Neural cell (in vitro differentiated cells): ENCODE data around the gene ARMCX1. TPM values are rescaled to one million over a fixed set of nuclear protein-coding genes. Genes with fewer than 3 reads are reported as not detected.
"Not testable (repeated sequence)": the region's sequence is repeated elsewhere in the genome, so short reads cannot be mapped to it uniquely, and the experiment has no call there.

Source experiments
- H2AFZ ChIP-seq: fragments of 200-600, 300-800 bp; sonication (generic), shearing (Covaris generic); 2 replicates; pipeline ENCODE4 v1.6.0; 2014; ENCODE audit warnings: low read depth, mild to moderate bottlenecking, antibody characterized with exemption, low read length, moderate library complexity
- H3F3A ChIP-seq: fragments of 200-600 bp; shearing (Covaris generic); 2 replicates; pipeline ENCODE4 v1.6.1; 2016; ENCODE audit warnings: mild to moderate bottlenecking, moderate library complexity, mixed read lengths, antibody characterized with exemption, low read length; ENCODE audit not compliant: insufficient read depth, poor library complexity, severe bottlenecking
- H3K27ac ChIP-seq: fragments of 200-600, 300-800 bp; sonication (generic), shearing (Covaris generic); 2 replicates; pipeline ENCODE4 v1.5.1; 2014; ENCODE audit warnings: mild to moderate bottlenecking, low read length, moderate library complexity
- H3K27me3 ChIP-seq: fragments of 300-800, 200-600 bp; sonication (generic), shearing (Covaris generic); 2 replicates; pipeline ENCODE4 v1.6.0; 2014; ENCODE audit warnings: mild to moderate bottlenecking, low read depth, low read length, moderate library complexity; ENCODE audit not compliant: insufficient read depth
- H3K36me3 ChIP-seq: fragments of 300-800, 200-600 bp; sonication (generic), shearing (Covaris generic); 2 replicates; pipeline ENCODE4 v1.5.1; 2014; ENCODE audit warnings: mild to moderate bottlenecking, antibody characterized with exemption, low read length, moderate library complexity; ENCODE audit not compliant: insufficient read depth
- H3K4me2 ChIP-seq: fragments of 300-800, 200-600 bp; sonication (generic), shearing (Covaris generic); 2 replicates; pipeline ENCODE4 v1.6.0; 2014; ENCODE audit warnings: mild to moderate bottlenecking, low read length
- H3K4me3 ChIP-seq: fragments of 300-800, 200-600 bp; sonication (generic), shearing (Covaris generic); 2 replicates; pipeline ENCODE4 v1.5.1; 2014; ENCODE audit warnings: mild to moderate bottlenecking, low read length, moderate library complexity
- H3K79me2 ChIP-seq: fragments of 200-600 bp; shearing (Covaris generic); replicated peaks from 2 replicates; pipeline ENCODE4 v1.6.0; 2014; ENCODE audit warnings: mild to moderate bottlenecking, low read length, moderate library complexity; ENCODE audit not compliant: insufficient read depth
- H3K9ac ChIP-seq: fragments of 300-800, 200-600 bp; sonication (generic), shearing (Covaris generic); 2 replicates; pipeline ENCODE4 v1.6.1; 2016; ENCODE audit warnings: mild to moderate bottlenecking, low read length, mixed read lengths
- H3K9me2 ChIP-seq: fragments of 200-600 bp; shearing (Covaris generic); 2 replicates; pipeline ENCODE4 v1.6.1; 2016; ENCODE audit warnings: mild to moderate bottlenecking, low read length, mixed read lengths; ENCODE audit not compliant: insufficient read depth
- H3K9me3 ChIP-seq: fragments of 200-600, 300-800 bp; sonication (generic), shearing (Covaris generic); 2 replicates; pipeline ENCODE4 v1.6.1; 2016; ENCODE audit warnings: mild to moderate bottlenecking, mixed run types, low read length, moderate library complexity, mixed read lengths
- H4K20me1 ChIP-seq: fragments of 200-600 bp; shearing (Covaris generic); 2 replicates; pipeline ENCODE4 v1.6.1; 2016; ENCODE audit warnings: mild to moderate bottlenecking, mixed run types; ENCODE audit not compliant: insufficient read depth
- EP300 ChIP-seq: fragments of 450-650 bp; conservative IDR thresholded peaks from 2 replicates; pipeline ENCODE4 v1.6.1; 2014; ENCODE audit warnings: antibody characterized with exemption, mild to moderate bottlenecking, moderate library complexity; ENCODE audit not compliant: poor library complexity, severe bottlenecking
- EZH2 ChIP-seq: fragments of 200-600, 300-800 bp; shearing (Covaris generic), sonication (generic); IDR thresholded peaks from 2 replicates; pipeline ENCODE4 v1.6.1; 2014; ENCODE audit warnings: antibody characterized with exemption, low read length, borderline replicate concordance, mild to moderate bottlenecking; ENCODE audit not compliant: insufficient read depth, poor library complexity, severe bottlenecking
- MXI1 ChIP-seq: fragments of 450-650 bp; conservative IDR thresholded peaks from 2 replicates; pipeline ENCODE4 v1.6.1; 2014; ENCODE audit warnings: antibody characterized with exemption, mild to moderate bottlenecking; ENCODE audit not compliant: poor library complexity, severe bottlenecking
- POLR2AphosphoS5 ChIP-seq: IDR thresholded peaks from 2 replicates; pipeline ENCODE4 v1.6.1; 2012
- RAD21 ChIP-seq: fragments of 450-650 bp; conservative IDR thresholded peaks from 2 replicates; pipeline ENCODE4 v1.6.1; 2014; ENCODE audit warnings: antibody characterized with exemption, mild to moderate bottlenecking, moderate library complexity
- SMC3 ChIP-seq: fragments of 450-650 bp; conservative IDR thresholded peaks from 2 replicates; pipeline ENCODE4 v1.6.1; 2014; ENCODE audit warnings: antibody characterized with exemption, mild to moderate bottlenecking, moderate library complexity; ENCODE audit not compliant: poor library complexity
- TAF1 ChIP-seq: IDR thresholded peaks from 2 replicates; pipeline ENCODE4 v1.6.1; 2012; ENCODE audit warnings: low read depth
- polyA minus RNA-seq: library from RNA; depleted of rRNA, polyadenylated mRNA; stranded (reverse); fragments of >200 nt; gene quantifications from 2 replicates; pipeline ENCODE4 v1.2.3, GENCODE V29; 2014
- polyA plus RNA-seq: library from polyadenylated mRNA; depleted of rRNA; stranded (reverse); fragments of >200 nt; gene quantifications from 2 replicates; pipeline ENCODE4 v1.2.3, GENCODE V29; 2014
- TF ChIP-seq, protein P1 (sequence below): fragments of 450-650 bp; IDR thresholded peaks from 2 replicates; pipeline ENCODE4 v1.5.1; 2014; ENCODE audit warnings: antibody characterized with exemption, mild to moderate bottlenecking, moderate library complexity; ENCODE audit not compliant: poor library complexity, severe bottlenecking
- TF ChIP-seq, protein P2 (sequence below): IDR thresholded peaks from 2 replicates; pipeline ENCODE4 v1.6.1; 2012; ENCODE audit warnings: borderline replicate concordance

The ARMCX1 gene
- 81.8 and 84.5 TPM in 2 replicates for polyA plus RNA-seq
- 71.6 and 78.4 TPM in 2 replicates for polyA minus RNA-seq

DNA sequence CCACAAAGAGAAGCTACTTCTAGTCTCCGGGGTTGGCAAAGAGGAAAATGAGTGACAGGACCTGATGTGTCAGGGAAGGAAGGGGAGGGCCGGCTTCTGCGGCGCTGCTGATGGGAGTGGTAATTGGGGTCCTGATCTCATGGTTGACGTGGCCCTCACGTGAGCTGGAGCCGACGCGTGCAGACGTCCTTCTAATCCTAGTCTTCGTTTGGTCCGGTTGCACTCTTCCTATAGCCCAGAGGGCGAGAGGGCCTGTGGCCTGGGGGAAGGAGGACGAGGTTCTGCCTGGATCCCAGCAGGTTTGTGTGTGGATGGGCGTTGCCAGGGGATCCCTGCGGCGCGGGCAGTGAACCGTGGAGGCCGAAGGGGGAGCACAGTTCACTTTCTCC is at the start of gene ARMCX1:
ARMCX1 (plus strand) TSS at position 186 of the 389 bp plus-strand sequence. CDS start 2,384 bp downstream, outside the sequence.
- H3K9me2 ChIP-seq: no peaks in the 10 kb centered on the region
- H3K27me3 ChIP-seq: no peaks in the 10 kb centered on the region
- peak within 1 kb of the TSS; percentile 33 for H2AFZ ChIP-seq
- H3K79me2 ChIP-seq: no peaks in the 10 kb centered on the region
- no peaks in the 10 kb centered on the region for H3K9me3 ChIP-seq
- H3K27ac ChIP-seq: peak within 1 kb of the TSS; percentile 76
- H3K4me3 ChIP-seq: peak within 1 kb of the TSS; percentile 68
- H3K36me3 ChIP-seq: no peaks in the 10 kb centered on the region
- peak within 1 kb of the TSS; percentile 78 for H3K9ac ChIP-seq
- no peaks in the 10 kb centered on the region for H3F3A ChIP-seq
- peak; percentile 82 for TF ChIP-seq POLR2AphosphoS5
- TF ChIP-seq EZH2: no peak
- TF ChIP-seq MXI1: peak; percentile 29
- no peak for TF ChIP-seq SMC3
- TF ChIP-seq, protein P1, sequence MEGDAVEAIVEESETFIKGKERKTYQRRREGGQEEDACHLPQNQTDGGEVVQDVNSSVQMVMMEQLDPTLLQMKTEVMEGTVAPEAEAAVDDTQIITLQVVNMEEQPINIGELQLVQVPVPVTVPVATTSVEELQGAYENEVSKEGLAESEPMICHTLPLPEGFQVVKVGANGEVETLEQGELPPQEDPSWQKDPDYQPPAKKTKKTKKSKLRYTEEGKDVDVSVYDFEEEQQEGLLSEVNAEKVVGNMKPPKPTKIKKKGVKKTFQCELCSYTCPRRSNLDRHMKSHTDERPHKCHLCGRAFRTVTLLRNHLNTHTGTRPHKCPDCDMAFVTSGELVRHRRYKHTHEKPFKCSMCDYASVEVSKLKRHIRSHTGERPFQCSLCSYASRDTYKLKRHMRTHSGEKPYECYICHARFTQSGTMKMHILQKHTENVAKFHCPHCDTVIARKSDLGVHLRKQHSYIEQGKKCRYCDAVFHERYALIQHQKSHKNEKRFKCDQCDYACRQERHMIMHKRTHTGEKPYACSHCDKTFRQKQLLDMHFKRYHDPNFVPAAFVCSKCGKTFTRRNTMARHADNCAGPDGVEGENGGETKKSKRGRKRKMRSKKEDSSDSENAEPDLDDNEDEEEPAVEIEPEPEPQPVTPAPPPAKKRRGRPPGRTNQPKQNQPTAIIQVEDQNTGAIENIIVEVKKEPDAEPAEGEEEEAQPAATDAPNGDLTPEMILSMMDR: no peak
- TF ChIP-seq, protein P2, sequence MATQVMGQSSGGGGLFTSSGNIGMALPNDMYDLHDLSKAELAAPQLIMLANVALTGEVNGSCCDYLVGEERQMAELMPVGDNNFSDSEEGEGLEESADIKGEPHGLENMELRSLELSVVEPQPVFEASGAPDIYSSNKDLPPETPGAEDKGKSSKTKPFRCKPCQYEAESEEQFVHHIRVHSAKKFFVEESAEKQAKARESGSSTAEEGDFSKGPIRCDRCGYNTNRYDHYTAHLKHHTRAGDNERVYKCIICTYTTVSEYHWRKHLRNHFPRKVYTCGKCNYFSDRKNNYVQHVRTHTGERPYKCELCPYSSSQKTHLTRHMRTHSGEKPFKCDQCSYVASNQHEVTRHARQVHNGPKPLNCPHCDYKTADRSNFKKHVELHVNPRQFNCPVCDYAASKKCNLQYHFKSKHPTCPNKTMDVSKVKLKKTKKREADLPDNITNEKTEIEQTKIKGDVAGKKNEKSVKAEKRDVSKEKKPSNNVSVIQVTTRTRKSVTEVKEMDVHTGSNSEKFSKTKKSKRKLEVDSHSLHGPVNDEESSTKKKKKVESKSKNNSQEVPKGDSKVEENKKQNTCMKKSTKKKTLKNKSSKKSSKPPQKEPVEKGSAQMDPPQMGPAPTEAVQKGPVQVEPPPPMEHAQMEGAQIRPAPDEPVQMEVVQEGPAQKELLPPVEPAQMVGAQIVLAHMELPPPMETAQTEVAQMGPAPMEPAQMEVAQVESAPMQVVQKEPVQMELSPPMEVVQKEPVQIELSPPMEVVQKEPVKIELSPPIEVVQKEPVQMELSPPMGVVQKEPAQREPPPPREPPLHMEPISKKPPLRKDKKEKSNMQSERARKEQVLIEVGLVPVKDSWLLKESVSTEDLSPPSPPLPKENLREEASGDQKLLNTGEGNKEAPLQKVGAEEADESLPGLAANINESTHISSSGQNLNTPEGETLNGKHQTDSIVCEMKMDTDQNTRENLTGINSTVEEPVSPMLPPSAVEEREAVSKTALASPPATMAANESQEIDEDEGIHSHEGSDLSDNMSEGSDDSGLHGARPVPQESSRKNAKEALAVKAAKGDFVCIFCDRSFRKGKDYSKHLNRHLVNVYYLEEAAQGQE: peak; percentile 84
- TF ChIP-seq RAD21: no peak
- peak; percentile 46 for TF ChIP-seq TAF1
- no peak for TF ChIP-seq EP300
- H3K4me2 ChIP-seq: peak within 1 kb of the TSS; percentile 35
- H4K20me1 ChIP-seq: no peaks in the 10 kb centered on the region

DNA sequence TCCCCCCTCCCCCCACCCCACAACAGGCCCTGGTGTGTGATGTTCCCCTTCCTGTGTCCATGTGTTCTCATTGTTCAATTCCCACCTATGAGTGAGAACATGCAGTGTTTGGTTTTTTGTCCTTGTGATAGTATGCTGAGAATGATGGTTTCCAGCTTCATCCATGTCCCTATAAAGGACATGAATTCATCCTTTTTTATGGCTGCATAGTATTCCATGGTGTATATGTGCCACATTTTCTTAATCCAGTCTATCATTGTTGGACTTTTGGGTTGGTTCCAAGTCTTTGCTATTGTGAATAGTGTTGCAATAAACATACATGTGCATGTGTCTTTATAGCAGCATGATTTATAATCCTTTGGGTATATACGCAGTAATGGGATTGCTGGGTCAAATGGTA is 47.4 kb upstream of the ARMCX1 start:
- H3K9ac ChIP-seq, H3K4me3 ChIP-seq, H3K36me3 ChIP-seq, H4K20me1 ChIP-seq, H2AFZ ChIP-seq, H3K79me2 ChIP-seq, H3K4me2 ChIP-seq, H3K27me3 ChIP-seq, H3K9me2 ChIP-seq, H3F3A ChIP-seq, H3K9me3 ChIP-seq, H3K27ac ChIP-seq: not testable (repeated sequence)

DNA sequence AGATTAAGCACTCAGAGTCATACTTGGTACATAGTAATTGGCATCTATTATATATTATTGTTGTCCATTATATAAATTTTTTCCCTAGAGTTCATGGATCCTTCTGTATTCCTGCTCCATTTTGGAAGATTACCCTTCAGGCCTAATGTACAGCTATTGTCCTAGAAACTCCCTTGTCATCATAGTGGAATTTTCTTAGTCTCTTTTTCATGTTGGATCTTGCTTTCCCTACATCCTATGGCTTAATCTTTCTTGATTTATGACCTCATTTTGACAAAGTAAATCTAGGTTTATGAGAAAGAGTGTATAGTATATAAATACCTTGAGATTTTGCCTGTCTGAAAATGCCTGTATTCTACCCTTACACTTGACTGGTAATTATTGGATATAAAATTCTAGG is 43.0 kb upstream of the ARMCX1 start:
- no peak overlapping the region for H3K27ac ChIP-seq
- TF ChIP-seq TAF1 (no peak), RAD21 (no peak), EZH2 (no peak), POLR2AphosphoS5 (no peak), SMC3 (no peak)
- no peaks in the 10 kb centered on the region for H4K20me1 ChIP-seq
- no peaks in the 10 kb centered on the region for H3K9me3 ChIP-seq
- no peaks in the 10 kb centered on the region for H3K79me2 ChIP-seq
- no peak overlapping the region for H2AFZ ChIP-seq
- no peak overlapping the region for H3K9ac ChIP-seq
- no peaks in the 10 kb centered on the region for H3K9me2 ChIP-seq
- no peak overlapping the region for H3K4me2 ChIP-seq
- H3K4me3 ChIP-seq: no peak overlapping the region
- no peaks in the 10 kb centered on the region for H3K36me3 ChIP-seq
- H3K27me3 ChIP-seq: no peaks in the 10 kb centered on the region
- H3F3A ChIP-seq: no peaks in the 10 kb centered on the region
